Measurements from ENCODE around the gene GJB4. TPM values are rescaled to one million over a fixed set of nuclear protein-coding genes. Genes with fewer than 3 reads are reported as not detected.
"Not testable (repeated sequence)": the region's sequence is repeated elsewhere in the genome, so short reads cannot be mapped to it uniquely, and the experiment has no call there.

The GJB4 gene
- polyA plus RNA-seq, 3 donors, result not detected

- Mint-ChIP-seq H3K36me3 (no peaks in the 10 kb centered on the region), H3K4me3 (no peak overlapping the region), H3K27me3 (ENCODE audit: low read depth in 3 of 3) (peaks cover 0 to 6% (median 4%) of the 10 kb centered on the region in 3 donors), H3K4me1 (no peaks in the 10 kb centered on the region), H3K27ac (no peak overlapping the region), H3K9me3 (peaks cover 0 to 1% (median 0%) of the 10 kb centered on the region in 7 donors)
- Histone ChIP-seq H3K79me2 (ENCODE audit: insufficient read depth, low read length) (no peaks in the 10 kb centered on the region), H2AFZ (ENCODE audit: insufficient read depth, low read depth, low read length, poor library complexity, severe bottlenecking) (no peak overlapping the region), H3K27ac (ENCODE audit: low read depth in 1 of 2, low read length in 2 of 2) (no peak overlapping the region), H3K9me3 (replicated peaks in 1 of 2; ENCODE audit: control insufficient read depth in 1 of 2, insufficient read depth in 1 of 2, low read length in 2 of 2) (no peaks in the 10 kb centered on the region), H3K4me2 (replicated peaks; ENCODE audit: extremely low read depth, low read length, poor library complexity, severe bottlenecking) (no peak overlapping the region), H4K20me1 (ENCODE audit: insufficient read depth, low read length) (no peaks in the 10 kb centered on the region), H3K36me3 (replicated peaks in 1 of 2; ENCODE audit: control insufficient read depth in 1 of 2, insufficient read depth in 2 of 2, low read length in 2 of 2) (no peaks in the 10 kb centered on the region), H3K27me3 (ENCODE audit: control insufficient read depth in 2 of 2, insufficient read depth in 2 of 2, low read length in 2 of 2) (no peaks in the 10 kb centered on the region), H3K4me1 (ENCODE audit: control insufficient read depth in 1 of 2, insufficient read depth in 2 of 2, low read length in 2 of 2) (no peaks in the 10 kb centered on the region), H3K9ac (ENCODE audit: insufficient read depth, low read length, poor library complexity, severe bottlenecking) (no peak overlapping the region), H3K4me3 (replicated peaks in 1 of 3; ENCODE audit: low read depth in 2 of 3, low read length in 3 of 3) (no peak overlapping the region)
- 95% methylated on average over 8 of the region's 10 CpGs for WGBS (ENCODE audit: insufficient coverage)
- TF ChIP-seq CTCF (IDR thresholded peaks at IDR 0.05), result no peak
- no peak for DNase-seq
- intact Hi-C loops (cut with micrococcal nuclease), result no loop called here
Measured at GRCh38 chr1:34736692-34737091, 22.8 kb upstream of the GJB4 start.

GRCh38 chr1:34737236-34737635 lies 22.3 kb upstream of the GJB4 start:
- H4K20me1 ChIP-seq (ENCODE audit: insufficient read depth, low read length); H3K4me3 ChIP-seq (replicated peaks in 1 of 3; ENCODE audit: low read depth in 2 of 3, low read length in 3 of 3); H3K4me1 ChIP-seq (ENCODE audit: control insufficient read depth in 1 of 2, insufficient read depth in 2 of 2, low read length in 2 of 2); H3K9me3 ChIP-seq (replicated peaks in 1 of 2; ENCODE audit: control insufficient read depth in 1 of 2, insufficient read depth in 1 of 2, low read length in 2 of 2); DNase-seq; H3K27ac ChIP-seq (ENCODE audit: low read depth in 1 of 2, low read length in 2 of 2); H3K4me2 ChIP-seq (replicated peaks; ENCODE audit: extremely low read depth, low read length, poor library complexity, severe bottlenecking); H3K36me3 Mint-ChIP-seq; H3K27me3 ChIP-seq (ENCODE audit: control insufficient read depth in 2 of 2, insufficient read depth in 2 of 2, low read length in 2 of 2); H3K9ac ChIP-seq (ENCODE audit: insufficient read depth, low read length, poor library complexity, severe bottlenecking); H3K4me3 Mint-ChIP-seq; H3K4me1 Mint-ChIP-seq; intact Hi-C loops (cut with micrococcal nuclease); H3K9me3 Mint-ChIP-seq; H3K79me2 ChIP-seq (ENCODE audit: insufficient read depth, low read length); H3K27me3 Mint-ChIP-seq (ENCODE audit: low read depth in 3 of 3); H3K36me3 ChIP-seq (replicated peaks in 1 of 2; ENCODE audit: control insufficient read depth in 1 of 2, insufficient read depth in 2 of 2, low read length in 2 of 2); H2AFZ ChIP-seq (ENCODE audit: insufficient read depth, low read depth, low read length, poor library complexity, severe bottlenecking): not testable (repeated sequence)
- H3K27ac Mint-ChIP-seq, result peak overlapping the region in 1 of 7 donors; percentile 10
- WGBS (ENCODE audit: insufficient coverage), result 94% methylated on average over 10 of the region's 12 CpGs

Data from CD14-positive monocyte (primary cell).